Natural killer cell (primary cell): ENCODE results near the gene TRPV2. TPM values are rescaled to one million over a fixed set of nuclear protein-coding genes. Genes with fewer than 3 reads are reported as not detected.

ENCODE experiments used
- ATAC-seq, 3 donors: fragments of 150-1000 bp in 2 of 3; fragments of 200-7000 bp in 1 of 3; cut with Tn5 transposase; 1 replicate in 1 of 3; 2 replicates in 2 of 3; pipeline ENCODE4 v1.10.0; 2021; ENCODE audit warnings: mild to moderate bottlenecking in 2 of 3, moderate library complexity in 2 of 3
- DNase-seq, 2 donors: peaks; one replicate each; pipeline versions ENCODE4 v3.0.0 to v3.0.0-alpha.2; 2013 to 2021; ENCODE audit warnings: mixed read lengths in 1 of 2
- H3K27ac ChIP-seq: one replicate; pipeline ENCODE4 v1.5.1; 2013; ENCODE audit warnings: mild to moderate bottlenecking, low read length
- H3K27me3 ChIP-seq: one replicate; pipeline ENCODE4 v1.6.1; 2013; ENCODE audit warnings: low read length; ENCODE audit not compliant: control insufficient read depth, insufficient read depth
- H3K36me3 ChIP-seq: one replicate; pipeline ENCODE4 v1.6.1; 2013; ENCODE audit warnings: low read length; ENCODE audit not compliant: control insufficient read depth, insufficient read depth
- H3K4me1 ChIP-seq: one replicate; pipeline ENCODE4 v1.6.1; 2013; ENCODE audit warnings: low read length; ENCODE audit not compliant: control insufficient read depth, insufficient read depth
- H3K4me3 ChIP-seq: one replicate; pipeline ENCODE4 v1.5.1; 2013; ENCODE audit warnings: low read length
- H3K9me3 ChIP-seq: one replicate; pipeline ENCODE4 v1.6.1; 2013; ENCODE audit warnings: low read length; ENCODE audit not compliant: control insufficient read depth, insufficient read depth
- H3K27ac Mint-ChIP-seq, 2 donors: one replicate each; pipeline ENCODE4 v1.8.0; 2022; ENCODE audit warnings: mild to moderate bottlenecking in 2 of 2, mixed read lengths in 2 of 2, moderate library complexity in 1 of 2
- H3K27me3 Mint-ChIP-seq, 2 donors: one replicate each; pipeline ENCODE4 v1.8.0; 2022; ENCODE audit warnings: low read depth in 2 of 2, mixed read lengths in 2 of 2
- H3K36me3 Mint-ChIP-seq: one replicate; pipeline ENCODE4 v1.8.0; 2022; ENCODE audit warnings: mixed read lengths
- H3K4me1 Mint-ChIP-seq, 2 donors: one replicate each; pipeline ENCODE4 v1.8.0; 2022; ENCODE audit warnings: mixed read lengths in 2 of 2
- H3K4me3 Mint-ChIP-seq: one replicate; pipeline ENCODE4 v1.8.0; 2022; ENCODE audit warnings: mild to moderate bottlenecking, moderate library complexity, mixed read lengths
- H3K9me3 Mint-ChIP-seq, 2 donors: one replicate each; pipeline ENCODE4 v1.8.0; 2022; ENCODE audit warnings: mixed read lengths in 2 of 2
- CTCF ChIP-seq: fragments of 200-600 bp; IDR thresholded peaks from one replicate; pipeline ENCODE4 v1.8.0; 2022; ENCODE audit warnings: antibody characterized with exemption
- WGBS: methylation state at CpG from one replicate; pipeline ENCODE4 v1.1.7; 2013; ENCODE audit warnings: missing lambda C conversion rate; ENCODE audit not compliant: insufficient coverage; 5-methylcytosine and 5-hydroxymethylcytosine counted together
- intact Hi-C: fragments of 100-400 bp; cut with micrococcal nuclease; formaldehyde crosslinking; loops from one replicate; pipeline ENCODE4 v1.14.2; 2022
- total RNA-seq, 4 donors: library from RNA; stranded (reverse); fragments of 120-200 nt in 1 of 4; gene quantifications; one replicate each; pipeline versions ENCODE4 v1.2.3 to v1.2.4, GENCODE V29; 2013 to 2022

TRPV2 gene
- total RNA-seq, 3 donors from 2014 or later (not counting 1 experiment from before 2014, with no cell fraction given): 138 to 163 (median 147) TPM

GRCh38 chr17:16484445-16485175 is 69.2 kb downstream of the TRPV2 start:
- 90% methylated on average over 18 of the region's 19 CpGs for WGBS
- Mint-ChIP-seq H3K9me3 (no peaks in the 10 kb centered on the region), H3K4me1 (no peaks in the 10 kb centered on the region), H3K4me3 (no peak overlapping the region), H3K27ac (no peak overlapping the region), H3K27me3 (peaks cover 0 to 3% of the 10 kb centered on the region in 2 donors), H3K36me3 (no peaks in the 10 kb centered on the region)
- Histone ChIP-seq H3K27ac (no peak overlapping the region), H3K9me3 (no peaks in the 10 kb centered on the region), H3K36me3 (no peaks in the 10 kb centered on the region), H3K4me3 (no peak overlapping the region), H3K27me3 (no peaks in the 10 kb centered on the region), H3K4me1 (no peaks in the 10 kb centered on the region)
- DNase-seq (no peak), ATAC-seq (no peak)
- intact Hi-C loops: no loop called here
- TF ChIP-seq CTCF: no peak

Other genes with a start within 250 kb of the TRPV2 start
- 100 to 1,000 TPM; 195 to 238 (median 238) TPM for gene NCOR1, start 200.0 kb upstream of the TRPV2 start, total RNA-seq
- 10 to 100 TPM; 44.2 to 68.3 (median 47.9) TPM for gene PIGL, start 198.4 kb upstream of the TRPV2 start, total RNA-seq
- gene CENPV, start 62.1 kb upstream of the TRPV2 start, total RNA-seq: 10 to 100 TPM; 11.3 to 20.0 (median 15.1) TPM
- 1,000 to 10,000 TPM; 1,492 to 1,665 (median 1,530) TPM for gene UBB, start 34.5 kb upstream of the TRPV2 start, total RNA-seq
- gene LRRC75A, start 76.6 kb downstream of the TRPV2 start, total RNA-seq: 1 to 10 TPM; 2.6 to 3.0 (median 3.0) TPM
- gene ZNF287, start 153.6 kb downstream of the TRPV2 start, total RNA-seq: 1 to 10 TPM; 2.4 to 7.4 (median 5.3) TPM
- gene ZNF624, start 238.3 kb downstream of the TRPV2 start, total RNA-seq: 1 to 10 TPM; 4.9 to 7.5 (median 7.2) TPM